ENCODE measurements around the gene APOBEC2. TPM values are rescaled to one million over a fixed set of nuclear protein-coding genes. Genes with fewer than 3 reads are reported as not detected.
"Not testable (repeated sequence)": the region's sequence is repeated elsewhere in the genome, so short reads cannot be mapped to it uniquely, and the experiment has no call there.

APOBEC2 gene
- not detected for total RNA-seq

DNA sequence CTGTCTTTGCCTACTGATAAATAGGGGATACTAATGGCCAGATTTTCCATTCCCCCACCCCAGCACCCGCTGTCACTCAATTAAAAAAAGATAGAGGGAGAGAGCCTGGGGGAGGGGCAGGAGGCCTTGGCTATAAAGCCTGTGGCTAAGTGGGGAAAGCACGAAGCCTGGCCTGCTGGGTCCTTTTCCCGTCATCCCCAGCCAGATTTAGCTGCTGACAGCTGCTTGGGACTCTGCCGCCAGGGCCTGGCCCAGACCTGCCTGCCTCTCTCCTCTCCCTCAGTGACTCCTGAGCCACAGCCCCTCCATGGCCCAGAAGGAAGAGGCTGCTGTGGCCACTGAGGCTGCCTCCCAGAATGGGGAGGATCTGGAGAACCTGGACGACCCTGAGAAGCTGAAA lies at the start of gene APOBEC2:
APOBEC2 (plus strand) TSS at position 162 of the 400 bp plus-strand sequence; CDS start at position 308, 146 bp downstream.
- intact Hi-C loops (cut with DNase I): no loop called here
- no peaks in the 10 kb centered on the region for H3K27me3 ChIP-seq
- H3K4me3 ChIP-seq: no peak within 1 kb of the TSS
- TF ChIP-seq POLR2AphosphoS5 (IDR thresholded peaks at IDR 0.05; ENCODE audit: insufficient read depth in 1 of 2, low read depth in 1 of 2): no peak
- no peak for TF ChIP-seq POLR2A (IDR thresholded peaks at IDR 0.05)
- no peak for TF ChIP-seq CTCF (IDR thresholded peaks at IDR 0.05)
- DNase-seq (ENCODE audit: extremely low spot score in 2 of 2): no peak
- no peaks in the 10 kb centered on the region for H3K4me1 ChIP-seq
- no peaks in the 10 kb centered on the region for H3K36me3 ChIP-seq
- H3K9me3 ChIP-seq: no peaks in the 10 kb centered on the region
- H3K27ac ChIP-seq: no peak within 1 kb of the TSS

GRCh38 chr6:41006217-41006616 lies 46.8 kb upstream of the APOBEC2 start:
- H3K4me3 ChIP-seq; H3K4me1 ChIP-seq; H3K9me3 ChIP-seq; H3K27ac ChIP-seq; DNase-seq (ENCODE audit: extremely low spot score in 2 of 2); H3K36me3 ChIP-seq; intact Hi-C loops (cut with DNase I); H3K27me3 ChIP-seq: not testable (repeated sequence)
- TF ChIP-seq CTCF (IDR thresholded peaks at IDR 0.05): peak; percentile 32 to 61 (median 35)

- H3K36me3 ChIP-seq; H3K4me1 ChIP-seq; H3K9me3 ChIP-seq; DNase-seq (ENCODE audit: extremely low spot score in 2 of 2); H3K27me3 ChIP-seq; H3K4me3 ChIP-seq; H3K27ac ChIP-seq; intact Hi-C loops (cut with DNase I): not testable (repeated sequence)
These were observed 46.0 kb upstream of the APOBEC2 start for GRCh38 chr6:41006980-41007379.

- no peak for DNase-seq (ENCODE audit: extremely low spot score in 2 of 2)
- no peaks in the 10 kb centered on the region for H3K9me3 ChIP-seq
- no peak overlapping the region for H3K4me3 ChIP-seq
- no peaks in the 10 kb centered on the region for H3K27me3 ChIP-seq
- TF ChIP-seq POLR2AphosphoS5 (IDR thresholded peaks at IDR 0.05; ENCODE audit: insufficient read depth in 1 of 2, low read depth in 1 of 2) (no peak), POLR2A (IDR thresholded peaks at IDR 0.05) (no peak), CTCF (IDR thresholded peaks at IDR 0.05) (no peak)
- intact Hi-C loops (cut with DNase I): no loop called here
- H3K4me1 ChIP-seq: no peaks in the 10 kb centered on the region
- no peaks in the 10 kb centered on the region for H3K36me3 ChIP-seq
- no peak overlapping the region for H3K27ac ChIP-seq
These were observed 45.0 kb upstream of the APOBEC2 start for GRCh38 chr6:41008011-41008410.

GRCh38 chr6:41009669-41010068 lies 43.3 kb upstream of the APOBEC2 start:
- no peaks in the 10 kb centered on the region for H3K9me3 ChIP-seq
- TF ChIP-seq CTCF (IDR thresholded peaks at IDR 0.05): no peak
- no peak for TF ChIP-seq POLR2AphosphoS5 (IDR thresholded peaks at IDR 0.05; ENCODE audit: insufficient read depth in 1 of 2, low read depth in 1 of 2)
- no peak for TF ChIP-seq POLR2A (IDR thresholded peaks at IDR 0.05)
- DNase-seq (ENCODE audit: extremely low spot score in 2 of 2): no peak
- no peaks in the 10 kb centered on the region for H3K4me1 ChIP-seq
- H3K27ac ChIP-seq: no peak overlapping the region
- no peak overlapping the region for H3K4me3 ChIP-seq
- H3K27me3 ChIP-seq: no peaks in the 10 kb centered on the region
- no peaks in the 10 kb centered on the region for H3K36me3 ChIP-seq
- intact Hi-C loops (cut with DNase I): no loop called here

DNA sequence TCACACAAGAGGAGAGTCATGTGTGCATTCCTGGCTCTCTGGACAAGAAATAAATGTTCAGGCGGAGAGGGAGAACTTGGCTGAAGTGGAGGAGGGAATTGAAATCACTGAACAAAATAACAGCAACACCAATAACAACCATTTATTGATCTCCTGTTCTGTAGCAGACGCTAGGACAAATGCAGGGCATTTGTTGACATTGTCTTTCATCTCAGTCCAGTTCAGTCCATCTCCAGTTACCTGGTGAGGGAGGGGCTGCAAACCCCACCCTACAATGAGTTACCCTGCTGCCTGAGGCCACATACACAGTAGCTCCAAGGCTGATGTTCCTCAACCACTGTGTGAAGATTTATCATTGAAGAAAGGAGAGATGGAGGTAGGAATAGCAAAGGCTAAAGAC lies 41.3 kb upstream of the APOBEC2 start:
- Histone ChIP-seq H3K36me3 (no peaks in the 10 kb centered on the region), H3K9me3 (no peaks in the 10 kb centered on the region), H3K4me3 (no peak overlapping the region), H3K4me1 (no peaks in the 10 kb centered on the region), H3K27ac (no peak overlapping the region), H3K27me3 (no peaks in the 10 kb centered on the region)
- no peak for DNase-seq (ENCODE audit: extremely low spot score in 2 of 2)
- intact Hi-C loops (cut with DNase I): no loop called here
- no peak for TF ChIP-seq POLR2AphosphoS5 (IDR thresholded peaks at IDR 0.05; ENCODE audit: insufficient read depth in 1 of 2, low read depth in 1 of 2)
- TF ChIP-seq CTCF (IDR thresholded peaks at IDR 0.05): no peak
- TF ChIP-seq POLR2A (IDR thresholded peaks at IDR 0.05): no peak
